HEK293 (cell line): ENCODE results near the gene AFDN.

Experiments
- KLF1 ChIP-seq: fragments of 450-650 bp; formaldehyde crosslinking; IDR thresholded peaks from 2 replicates; pipeline ENCODE4 v1.5.1; 2016; ENCODE audit warnings: missing biosample characterization, missing genetic modification characterization
- ZNF10 ChIP-seq: fragments of 450-650 bp; formaldehyde crosslinking; IDR thresholded peaks from 2 replicates; pipeline ENCODE4 v1.5.1; 2017; ENCODE audit warnings: missing biosample characterization, missing genetic modification characterization
- ZNF133 ChIP-seq: fragments of 450-650 bp; formaldehyde crosslinking; IDR thresholded peaks from 2 replicates; pipeline ENCODE4 v1.5.1; 2016; ENCODE audit warnings: missing biosample characterization, missing genetic modification characterization
- ZNF146 ChIP-seq: fragments of 450-650 bp; formaldehyde crosslinking; IDR thresholded peaks from 2 replicates; pipeline ENCODE4 v1.5.1; 2016; ENCODE audit warnings: missing biosample characterization, missing genetic modification characterization
- ZNF274 ChIP-seq, 2 experiments: fragments of 200-500 bp in 1 of 2; fragments of 450-650 bp in 1 of 2; sonication (Bioruptor generic) in 1 of 2; formaldehyde crosslinking in 1 of 2; IDR thresholded peaks; 2 replicates each; pipeline versions ENCODE4 v1.5.1 to v1.6.1; 2014 to 2016; ENCODE audit warnings: borderline replicate concordance in 1 of 2, inconsistent platforms in 1 of 2, low read length in 1 of 2, missing biosample characterization in 1 of 2, missing genetic modification characterization in 1 of 2
- ZNF521 ChIP-seq: fragments of 450-650 bp; formaldehyde crosslinking; IDR thresholded peaks from 2 replicates; pipeline ENCODE4 v1.5.1; 2017; ENCODE audit warnings: missing biosample characterization, mild to moderate bottlenecking, missing genetic modification characterization
- ZNF571 ChIP-seq: fragments of 450-650 bp; formaldehyde crosslinking; IDR thresholded peaks from 2 replicates; pipeline ENCODE4 v1.5.0; 2017; ENCODE audit warnings: missing biosample characterization, missing genetic modification characterization
- TF ChIP-seq, protein P1 (sequence below): fragments of 450-650 bp; formaldehyde crosslinking; IDR thresholded peaks from 2 replicates; pipeline ENCODE4 v1.5.1; 2016; ENCODE audit warnings: missing biosample characterization, missing genetic modification characterization
- TF ChIP-seq, protein P2 (sequence below): fragments of 450-650 bp; formaldehyde crosslinking; IDR thresholded peaks from 2 replicates; pipeline ENCODE4 v1.5.1; 2016; ENCODE audit warnings: missing biosample characterization, missing genetic modification characterization
- TF ChIP-seq, protein P3 (sequence below): fragments of 450-650 bp; IDR thresholded peaks from 2 replicates; pipeline ENCODE4 v1.5.1; 2018; ENCODE audit warnings: missing biosample characterization, mild to moderate bottlenecking, missing genetic modification characterization
- TF ChIP-seq, protein P4 (sequence below): fragments of 450-650 bp; formaldehyde crosslinking; IDR thresholded peaks from 2 replicates; pipeline ENCODE4 v1.5.1; 2016; ENCODE audit warnings: missing biosample characterization, missing genetic modification characterization
- TF ChIP-seq, protein P5 (sequence below): fragments of 450-650 bp; formaldehyde crosslinking; IDR thresholded peaks from 2 replicates; pipeline ENCODE4 v1.5.1; 2016; ENCODE audit warnings: missing biosample characterization, missing genetic modification characterization

DNA sequence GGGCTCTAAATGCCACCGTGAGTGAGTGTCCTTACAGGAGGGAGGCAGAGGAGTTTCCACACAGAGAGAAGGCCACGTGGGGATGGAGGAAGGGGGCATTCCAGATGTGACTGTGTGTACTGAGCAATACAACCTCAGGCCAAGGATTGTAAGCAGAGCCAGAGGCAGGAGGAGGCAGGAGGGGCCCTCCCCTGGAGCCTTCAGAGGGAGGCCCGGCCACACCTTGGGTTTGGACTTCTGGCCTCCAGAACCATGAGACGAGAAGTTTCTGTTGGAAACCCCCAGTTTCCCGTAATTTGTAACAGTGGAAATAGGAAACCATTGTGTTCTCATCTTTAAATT, 161.4 kb downstream of the AFDN start:
- TF ChIP-seq, protein P1, sequence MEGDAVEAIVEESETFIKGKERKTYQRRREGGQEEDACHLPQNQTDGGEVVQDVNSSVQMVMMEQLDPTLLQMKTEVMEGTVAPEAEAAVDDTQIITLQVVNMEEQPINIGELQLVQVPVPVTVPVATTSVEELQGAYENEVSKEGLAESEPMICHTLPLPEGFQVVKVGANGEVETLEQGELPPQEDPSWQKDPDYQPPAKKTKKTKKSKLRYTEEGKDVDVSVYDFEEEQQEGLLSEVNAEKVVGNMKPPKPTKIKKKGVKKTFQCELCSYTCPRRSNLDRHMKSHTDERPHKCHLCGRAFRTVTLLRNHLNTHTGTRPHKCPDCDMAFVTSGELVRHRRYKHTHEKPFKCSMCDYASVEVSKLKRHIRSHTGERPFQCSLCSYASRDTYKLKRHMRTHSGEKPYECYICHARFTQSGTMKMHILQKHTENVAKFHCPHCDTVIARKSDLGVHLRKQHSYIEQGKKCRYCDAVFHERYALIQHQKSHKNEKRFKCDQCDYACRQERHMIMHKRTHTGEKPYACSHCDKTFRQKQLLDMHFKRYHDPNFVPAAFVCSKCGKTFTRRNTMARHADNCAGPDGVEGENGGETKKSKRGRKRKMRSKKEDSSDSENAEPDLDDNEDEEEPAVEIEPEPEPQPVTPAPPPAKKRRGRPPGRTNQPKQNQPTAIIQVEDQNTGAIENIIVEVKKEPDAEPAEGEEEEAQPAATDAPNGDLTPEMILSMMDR (tag by site-specific recombination): no peak
- TF ChIP-seq ZNF521 (tag by site-specific recombination): no peak
- TF ChIP-seq ZNF146 (tag by site-specific recombination): no peak
- no peak for TF ChIP-seq ZNF10 (tag by site-specific recombination)
- TF ChIP-seq ZNF133 (tag by site-specific recombination): no peak
- TF ChIP-seq, protein P2, sequence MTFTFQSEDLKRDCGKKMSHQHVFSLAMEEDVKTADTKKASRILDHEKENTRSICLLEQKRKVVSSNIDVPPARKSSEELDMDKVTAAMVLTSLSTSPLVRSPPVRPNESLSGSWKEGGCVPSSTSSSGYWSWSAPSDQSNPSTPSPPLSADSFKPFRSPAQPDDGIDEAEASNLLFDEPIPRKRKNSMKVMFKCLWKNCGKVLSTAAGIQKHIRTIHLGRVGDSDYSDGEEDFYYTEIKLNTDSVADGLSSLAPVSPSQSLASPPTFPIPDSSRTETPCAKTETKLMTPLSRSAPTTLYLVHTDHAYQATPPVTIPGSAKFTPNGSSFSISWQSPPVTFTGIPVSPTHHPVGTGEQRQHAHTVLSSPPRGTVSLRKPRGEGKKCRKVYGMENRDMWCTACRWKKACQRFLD (tag by site-specific recombination): no peak
- TF ChIP-seq, protein P3, sequence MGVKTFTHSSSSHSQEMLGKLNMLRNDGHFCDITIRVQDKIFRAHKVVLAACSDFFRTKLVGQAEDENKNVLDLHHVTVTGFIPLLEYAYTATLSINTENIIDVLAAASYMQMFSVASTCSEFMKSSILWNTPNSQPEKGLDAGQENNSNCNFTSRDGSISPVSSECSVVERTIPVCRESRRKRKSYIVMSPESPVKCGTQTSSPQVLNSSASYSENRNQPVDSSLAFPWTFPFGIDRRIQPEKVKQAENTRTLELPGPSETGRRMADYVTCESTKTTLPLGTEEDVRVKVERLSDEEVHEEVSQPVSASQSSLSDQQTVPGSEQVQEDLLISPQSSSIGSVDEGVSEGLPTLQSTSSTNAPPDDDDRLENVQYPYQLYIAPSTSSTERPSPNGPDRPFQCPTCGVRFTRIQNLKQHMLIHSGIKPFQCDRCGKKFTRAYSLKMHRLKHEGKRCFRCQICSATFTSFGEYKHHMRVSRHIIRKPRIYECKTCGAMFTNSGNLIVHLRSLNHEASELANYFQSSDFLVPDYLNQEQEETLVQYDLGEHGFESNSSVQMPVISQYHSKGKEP: no peak
- no peak for TF ChIP-seq ZNF274 (IDR thresholded peaks at IDR 0.05; ENCODE audit: low read length)
- TF ChIP-seq ZNF274 (tag by site-specific recombination; IDR thresholded peaks at IDR 0.05; ENCODE audit: borderline replicate concordance): no peak
- no peak for TF ChIP-seq ZNF571 (tag by site-specific recombination)
- TF ChIP-seq, protein P4, sequence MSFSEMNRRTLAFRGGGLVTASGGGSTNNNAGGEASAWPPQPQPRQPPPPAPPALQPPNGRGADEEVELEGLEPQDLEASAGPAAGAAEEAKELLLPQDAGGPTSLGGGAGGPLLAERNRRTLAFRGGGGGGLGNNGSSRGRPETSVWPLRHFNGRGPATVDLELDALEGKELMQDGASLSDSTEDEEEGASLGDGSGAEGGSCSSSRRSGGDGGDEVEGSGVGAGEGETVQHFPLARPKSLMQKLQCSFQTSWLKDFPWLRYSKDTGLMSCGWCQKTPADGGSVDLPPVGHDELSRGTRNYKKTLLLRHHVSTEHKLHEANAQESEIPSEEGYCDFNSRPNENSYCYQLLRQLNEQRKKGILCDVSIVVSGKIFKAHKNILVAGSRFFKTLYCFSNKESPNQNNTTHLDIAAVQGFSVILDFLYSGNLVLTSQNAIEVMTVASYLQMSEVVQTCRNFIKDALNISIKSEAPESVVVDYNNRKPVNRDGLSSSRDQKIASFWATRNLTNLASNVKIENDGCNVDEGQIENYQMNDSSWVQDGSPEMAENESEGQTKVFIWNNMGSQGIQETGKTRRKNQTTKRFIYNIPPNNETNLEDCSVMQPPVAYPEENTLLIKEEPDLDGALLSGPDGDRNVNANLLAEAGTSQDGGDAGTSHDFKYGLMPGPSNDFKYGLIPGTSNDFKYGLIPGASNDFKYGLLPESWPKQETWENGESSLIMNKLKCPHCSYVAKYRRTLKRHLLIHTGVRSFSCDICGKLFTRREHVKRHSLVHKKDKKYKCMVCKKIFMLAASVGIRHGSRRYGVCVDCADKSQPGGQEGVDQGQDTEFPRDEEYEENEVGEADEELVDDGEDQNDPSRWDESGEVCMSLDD (tag by site-specific recombination): no peak
- TF ChIP-seq KLF1 (tag by site-specific recombination): no peak
- TF ChIP-seq, protein P5, sequence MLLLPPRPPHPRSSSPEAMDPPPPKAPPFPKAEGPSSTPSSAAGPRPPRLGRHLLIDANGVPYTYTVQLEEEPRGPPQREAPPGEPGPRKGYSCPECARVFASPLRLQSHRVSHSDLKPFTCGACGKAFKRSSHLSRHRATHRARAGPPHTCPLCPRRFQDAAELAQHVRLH (tag by site-specific recombination): no peak
